GM18505 (cell line): ENCODE data around the gene STRADA.
"Not testable (repeated sequence)": the region's sequence is repeated elsewhere in the genome, so short reads cannot be mapped to it uniquely, and the experiment has no call there.

Experiments
- ATAC-seq: cut with Tn5 transposase; IDR thresholded peaks from one replicate; pipeline ENCODE4 v1.9.1; 2021; ENCODE audit not compliant: unreplicated experiment
- POLR2A ChIP-seq: IDR thresholded peaks from 4 replicates; pipeline ENCODE4 v1.6.1; 2011; ENCODE audit warnings: borderline replicate concordance; ENCODE audit not compliant: insufficient read depth, insufficient read length; ENCODE audit errors: extremely low read depth

Gene STRADA

DNA sequence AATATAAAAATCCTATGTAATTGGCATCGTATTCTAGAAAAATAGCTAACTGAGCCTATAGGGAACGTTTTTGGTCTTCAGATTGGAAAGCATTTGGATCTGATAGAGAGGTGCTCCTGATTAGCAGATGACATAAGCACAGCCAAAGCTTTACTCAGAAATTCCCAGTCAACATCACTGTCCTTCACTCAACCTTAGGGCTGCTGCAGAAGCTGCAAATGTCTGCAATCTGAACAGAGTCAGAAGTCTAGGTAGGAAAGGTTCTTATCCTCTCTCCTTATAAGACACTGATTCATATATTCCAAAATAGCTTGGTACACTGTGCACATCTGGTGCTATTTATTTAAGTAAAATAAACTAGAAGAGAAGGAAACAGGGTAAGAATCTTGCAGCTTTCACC is 19.2 kb downstream of the STRADA start:
- no peak for TF ChIP-seq POLR2A
- no peak for ATAC-seq

DNA sequence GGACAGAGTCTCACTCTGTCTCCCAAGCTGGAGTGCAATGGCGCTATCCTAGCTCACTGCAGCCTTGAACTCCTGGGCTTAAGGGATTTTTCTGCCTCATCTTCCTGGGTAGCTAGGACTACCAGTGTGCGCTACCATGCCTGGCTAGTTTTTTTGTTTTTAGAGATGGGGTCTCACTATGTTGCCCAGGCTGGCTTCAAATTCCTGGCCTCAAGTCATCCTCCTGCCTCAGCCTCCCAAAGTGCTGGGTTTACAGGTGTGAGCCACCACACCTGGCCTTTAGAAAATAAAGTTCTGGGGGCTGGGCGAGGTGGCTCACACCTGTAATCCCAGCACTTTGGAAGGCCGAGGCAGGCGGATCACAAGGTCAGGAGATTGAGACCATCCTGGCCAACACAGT is 21.4 kb downstream of the STRADA start:
- ATAC-seq = not testable (repeated sequence)

DNA sequence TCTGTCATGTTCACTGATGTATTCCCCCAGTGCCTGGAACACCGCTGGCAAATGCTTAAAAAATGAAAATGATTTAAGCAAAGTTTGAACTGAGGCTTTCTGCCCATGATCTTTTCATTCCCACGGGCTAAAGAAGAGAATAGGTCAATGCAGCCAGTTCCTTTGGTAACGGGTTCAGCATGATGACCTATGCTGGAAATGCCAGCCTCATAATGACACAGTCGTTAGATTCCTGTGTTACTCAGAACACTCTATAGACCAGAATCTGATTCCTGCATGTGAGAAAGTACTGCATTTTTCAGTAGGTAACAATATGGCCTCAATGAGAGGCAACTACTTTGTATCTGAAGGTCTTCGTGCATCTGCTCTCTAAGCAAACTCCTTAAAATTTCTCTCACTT is 22.6 kb downstream of the STRADA start:
- no peak for ATAC-seq
- no peak for TF ChIP-seq POLR2A

DNA sequence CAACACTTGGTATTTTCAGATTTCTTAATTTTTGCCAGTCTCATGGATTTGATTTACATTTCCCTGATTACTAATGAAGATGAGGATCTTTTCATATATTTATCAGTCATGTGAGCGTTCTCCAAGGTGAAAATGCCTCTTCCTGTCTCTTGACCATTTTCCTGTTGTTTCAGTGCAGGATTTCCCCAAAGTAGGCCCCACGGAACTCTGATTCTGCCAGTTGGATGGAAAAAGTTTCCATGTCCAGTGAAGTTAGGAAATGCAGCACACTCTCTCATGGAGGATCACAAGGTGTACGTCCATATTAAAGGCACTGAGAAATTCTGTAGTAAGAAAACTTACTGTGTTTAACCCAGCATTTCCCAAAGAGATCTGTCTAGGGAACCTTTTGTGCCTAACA is 25.2 kb downstream of the STRADA start:
- ATAC-seq = no peak
- no peak for TF ChIP-seq POLR2A

DNA sequence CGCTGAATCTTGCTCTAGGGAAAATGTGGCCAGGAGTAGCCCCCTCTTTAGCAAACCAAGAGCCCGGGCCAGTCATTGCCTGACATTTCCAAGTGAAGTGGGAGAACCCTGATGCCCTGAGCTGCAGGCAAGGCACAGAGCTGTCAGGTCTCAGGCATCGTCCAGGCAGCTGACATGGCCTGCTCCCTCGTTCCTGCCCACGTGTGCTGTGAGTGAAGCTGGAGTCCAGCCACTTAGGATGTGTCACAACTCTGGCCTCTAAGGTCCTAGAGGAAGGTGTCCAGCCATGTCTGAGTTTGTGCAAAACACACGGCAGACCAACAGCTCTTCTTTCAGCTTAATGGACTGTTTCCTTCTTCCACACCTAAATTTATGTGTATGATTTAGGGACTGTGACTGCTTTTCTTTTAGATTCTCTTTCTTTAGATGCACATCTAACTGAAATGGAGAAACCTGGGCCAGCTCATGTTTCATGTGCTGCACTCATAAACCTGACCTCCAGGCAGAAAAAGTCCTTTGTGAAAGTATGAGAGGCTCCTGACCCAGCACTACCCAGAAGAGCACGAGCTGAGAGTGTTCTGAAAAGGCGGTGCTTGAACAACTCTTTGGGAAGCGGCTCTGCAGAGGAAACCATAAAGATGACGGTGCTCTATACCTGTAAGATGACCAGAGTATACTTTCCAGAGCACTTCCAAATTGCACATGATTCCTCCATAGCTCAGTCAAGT is 26.9 kb downstream of the STRADA start:
- no peak for TF ChIP-seq POLR2A
- ATAC-seq = no peak

DNA sequence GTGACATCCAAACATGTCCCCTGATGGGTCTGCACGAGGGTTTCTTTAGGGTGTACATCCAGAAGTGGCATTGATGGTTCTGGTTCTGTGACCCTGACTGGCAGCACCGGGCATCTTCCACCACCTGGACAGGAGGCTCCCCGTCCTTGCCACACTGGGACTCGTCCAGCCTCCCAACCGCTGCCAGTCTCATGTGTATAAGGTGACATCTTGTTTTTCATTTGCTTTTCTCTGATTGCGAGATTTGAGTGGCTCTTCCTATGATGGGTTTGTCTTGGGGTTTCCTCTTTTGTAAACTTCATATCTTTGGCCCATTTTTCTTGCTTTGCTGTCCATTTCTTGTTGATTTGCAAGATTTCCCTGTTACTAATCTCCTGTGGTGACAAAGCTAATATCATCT is 32.5 kb downstream of the STRADA start:
- ATAC-seq = no peak
- TF ChIP-seq POLR2A = no peak

DNA sequence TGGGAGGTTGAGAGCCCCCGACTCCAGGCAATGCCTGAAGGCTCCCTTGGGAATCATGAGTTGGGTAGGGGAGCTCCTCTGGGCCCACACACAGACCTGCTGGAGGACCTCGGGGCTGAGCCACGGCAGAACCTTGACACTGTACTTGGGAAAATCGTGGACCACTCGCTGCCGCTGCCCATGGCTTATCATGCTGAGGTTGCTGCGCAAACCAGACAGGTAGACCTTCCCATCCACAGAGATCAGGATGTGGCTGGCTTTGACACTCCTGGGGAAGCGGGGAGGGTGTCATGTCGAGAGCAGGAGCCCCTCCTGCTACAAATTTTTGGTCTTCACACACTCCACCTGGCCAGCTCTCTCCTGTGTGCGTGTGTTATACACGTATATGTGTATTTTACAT is 34.4 kb downstream of the STRADA start:
- TF ChIP-seq POLR2A = no peak
- ATAC-seq = no peak

DNA sequence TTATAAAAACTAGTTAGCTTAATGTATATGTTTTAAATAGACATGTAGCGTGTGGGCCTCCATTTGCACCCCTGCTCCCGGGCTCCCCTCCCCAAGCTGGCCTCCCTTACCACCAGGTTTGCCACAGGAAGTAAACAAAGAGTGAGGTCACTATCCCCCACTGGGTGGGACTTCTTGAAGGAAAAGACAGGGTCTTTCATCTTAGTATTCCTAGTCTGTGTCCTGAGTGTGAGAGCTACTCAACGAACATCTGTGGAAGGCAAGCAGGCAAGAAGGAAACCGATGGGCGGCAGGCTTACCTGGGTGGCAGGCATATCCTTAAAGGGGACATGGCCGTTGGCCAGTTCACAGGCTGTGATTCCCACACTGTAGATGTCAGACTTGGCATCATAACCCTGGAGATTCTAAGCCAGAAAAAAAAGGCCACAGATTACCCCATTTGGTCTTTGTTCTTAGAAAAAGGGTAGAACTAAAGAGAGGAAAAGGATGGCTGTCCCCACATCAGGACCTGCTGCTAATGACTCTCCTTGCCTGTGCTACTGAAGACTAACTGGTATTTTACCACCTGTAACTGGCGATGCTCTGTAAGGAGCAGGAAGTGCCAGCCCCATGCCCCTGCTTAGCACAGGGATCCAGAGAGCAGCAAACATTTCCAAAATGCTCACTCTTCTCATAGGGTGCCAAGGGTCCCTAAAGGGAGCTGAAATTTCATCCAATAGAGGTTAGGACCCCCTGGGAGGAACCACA is 35.1 kb downstream of the STRADA start:
- ATAC-seq = no peak
- no peak for TF ChIP-seq POLR2A

DNA sequence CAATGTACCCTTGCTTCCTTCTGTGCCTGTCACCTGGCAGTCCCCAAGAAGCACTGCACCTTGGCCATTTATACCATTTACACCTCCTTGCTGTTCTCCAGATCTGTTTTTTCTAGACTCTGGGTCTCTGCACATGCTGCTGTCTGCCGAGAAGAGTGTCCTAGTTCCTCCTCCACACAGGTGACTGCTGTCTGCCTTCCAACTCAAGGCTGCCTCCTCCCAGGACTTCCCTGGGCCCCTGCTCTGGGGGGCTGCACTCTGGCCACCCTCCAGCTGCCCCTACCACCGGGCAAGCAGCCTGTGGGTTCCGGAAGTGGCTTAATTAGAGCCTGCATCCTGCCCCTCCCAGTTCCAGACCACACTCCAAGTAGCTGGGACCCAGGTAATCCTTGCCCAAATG is 35.9 kb downstream of the STRADA start:
- TF ChIP-seq POLR2A = no peak
- ATAC-seq = no peak

DNA sequence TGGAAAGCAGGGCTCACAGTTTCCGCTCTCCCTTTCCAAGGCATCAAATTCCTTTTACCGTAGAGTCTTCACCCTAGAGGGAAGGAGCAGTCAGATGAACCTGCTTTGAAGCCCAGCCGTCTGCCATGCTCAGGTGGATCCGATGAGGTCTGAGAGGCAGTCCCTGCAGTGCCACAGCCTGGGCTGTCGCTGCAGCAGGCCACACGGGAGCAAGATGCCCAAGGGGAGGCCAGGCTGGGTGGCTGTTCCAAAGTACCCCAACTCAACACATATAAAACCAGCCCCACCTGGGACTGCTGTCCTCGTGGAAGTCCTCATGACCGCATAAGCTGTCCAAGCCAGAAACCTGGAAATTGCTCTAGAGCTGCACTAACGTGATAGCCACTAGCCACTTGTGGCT is 36.8 kb downstream of the STRADA start:
- no peak for ATAC-seq
- TF ChIP-seq POLR2A = no peak

DNA sequence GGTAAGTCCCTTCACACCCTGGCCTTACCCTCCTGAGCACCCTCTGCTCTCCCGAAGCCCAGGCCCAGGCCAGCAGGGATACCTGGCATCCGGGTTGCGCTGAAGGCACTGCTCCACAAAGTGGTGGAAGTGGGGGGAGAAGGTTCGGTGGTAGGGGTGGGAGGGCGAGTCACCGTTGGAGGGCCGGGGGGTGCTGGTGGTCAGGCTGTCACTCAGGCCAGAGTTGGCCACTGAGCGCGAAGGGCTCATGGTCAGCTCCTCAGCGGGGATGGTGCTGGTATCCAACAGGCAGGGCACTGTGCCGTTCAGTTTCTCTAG is 37.4 kb downstream of the STRADA start:
- no peak for ATAC-seq
- TF ChIP-seq POLR2A = no peak

DNA sequence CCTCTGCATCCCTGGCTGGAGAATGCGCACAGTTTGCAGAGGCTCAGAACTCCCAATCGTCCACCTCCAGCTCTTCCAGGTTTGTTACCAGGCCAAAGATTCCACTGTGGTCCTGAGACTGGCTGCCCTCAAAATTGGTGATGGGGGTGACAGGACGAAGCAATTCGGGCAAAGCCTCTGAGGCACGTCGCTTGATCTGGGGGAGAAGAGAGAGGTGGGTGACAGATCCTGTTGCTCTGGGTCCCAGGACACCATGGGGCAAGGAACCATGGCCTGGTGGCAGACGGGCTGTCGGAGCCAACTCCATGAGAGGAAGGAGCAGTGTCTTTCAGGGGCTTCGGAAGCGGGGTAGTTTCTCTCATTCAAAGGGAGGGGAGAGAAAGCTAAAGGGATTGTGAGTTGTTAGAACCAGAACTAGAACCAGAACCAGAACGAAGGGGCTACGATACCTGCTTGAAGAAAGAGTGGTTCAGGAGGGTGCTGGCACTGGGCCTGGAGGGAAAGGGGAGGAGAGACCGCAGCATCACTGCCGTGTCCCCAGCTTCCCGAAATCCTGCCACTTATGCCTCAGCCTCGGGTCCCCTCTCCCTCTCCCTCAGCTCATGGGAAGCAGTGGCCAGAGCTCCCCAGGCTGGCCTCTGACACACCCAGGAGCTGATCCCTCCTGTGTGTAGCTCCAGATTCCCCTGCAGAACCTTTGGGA is 37.9 kb downstream of the STRADA start:
- no peak for ATAC-seq
- TF ChIP-seq POLR2A = no peak

DNA sequence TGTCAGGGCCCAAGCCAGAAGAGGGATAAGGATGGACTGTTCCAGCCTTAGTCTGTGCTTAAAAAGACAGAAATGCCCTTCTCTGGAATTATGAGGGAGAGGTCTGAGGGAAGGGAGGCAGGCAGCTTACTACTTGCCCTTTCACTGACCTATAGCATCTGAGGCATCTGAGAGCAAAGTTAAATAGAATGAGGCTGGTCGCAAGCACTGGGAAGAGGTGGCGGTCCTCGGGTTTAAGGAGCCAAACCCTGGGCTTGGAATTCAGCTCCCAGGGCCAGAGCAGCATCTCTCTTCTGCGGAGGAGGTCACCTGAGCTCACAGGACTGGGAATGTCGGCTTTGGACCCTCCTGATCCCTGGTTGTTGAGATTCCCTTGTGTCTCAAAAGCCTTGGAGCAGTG is 38.6 kb downstream of the STRADA start:
- no peak for ATAC-seq
- TF ChIP-seq POLR2A = no peak

DNA sequence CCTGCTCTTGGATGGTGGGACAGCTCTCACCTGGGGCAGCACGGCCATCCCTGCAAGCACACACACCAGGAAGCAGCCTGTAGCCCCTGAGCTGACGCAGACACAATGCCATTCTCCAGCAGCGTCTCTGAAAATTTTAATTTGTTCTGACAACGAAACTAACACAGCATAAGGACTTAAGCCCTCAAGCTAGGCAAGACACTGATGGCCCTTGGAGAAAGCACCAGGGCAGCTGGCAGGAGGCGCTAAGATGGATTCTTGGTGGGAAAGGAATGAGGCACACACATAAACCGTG is 38.9 kb downstream of the STRADA start:
- no peak for TF ChIP-seq POLR2A
- no peak for ATAC-seq

DNA sequence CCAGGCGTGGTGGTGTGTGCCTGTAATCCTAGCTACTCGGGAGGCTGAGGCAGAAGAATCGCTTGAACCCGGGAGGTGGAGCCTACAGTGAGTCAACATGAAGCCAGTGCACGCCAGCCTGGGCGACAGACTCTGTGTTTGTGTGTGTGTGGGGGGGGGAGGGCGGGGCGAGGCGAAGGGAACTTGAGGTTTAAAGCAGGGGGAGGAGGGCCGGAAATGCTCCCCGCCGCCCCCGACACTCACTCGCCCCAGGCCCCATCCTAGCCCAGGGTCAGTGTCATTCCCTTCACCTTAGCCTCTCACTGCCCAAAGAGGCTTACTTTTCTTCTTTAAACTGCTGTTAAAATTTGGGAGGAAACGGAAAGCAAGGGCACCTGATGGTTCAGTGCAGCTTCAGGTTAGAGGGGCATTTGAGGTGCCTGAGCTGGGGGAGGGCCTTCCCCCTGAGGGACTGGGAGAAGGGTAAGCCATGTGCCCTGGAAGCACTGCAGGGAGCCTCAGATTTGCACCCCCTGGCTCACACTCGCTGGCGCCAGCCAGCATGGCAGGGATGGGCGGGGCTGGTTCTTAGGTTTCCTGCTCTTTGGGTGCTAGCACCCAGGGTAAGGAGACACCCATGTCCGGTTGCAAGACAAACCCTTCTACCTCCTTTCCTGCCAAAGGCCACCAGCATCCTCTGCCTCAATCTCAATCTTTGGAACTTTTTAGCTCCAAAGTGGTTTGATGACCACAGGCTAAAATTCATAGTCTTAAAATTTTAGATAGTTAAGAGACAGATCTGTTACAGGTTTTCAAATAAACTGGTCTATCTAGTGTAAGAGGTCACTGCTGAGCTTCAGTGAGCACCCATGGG is 39.5 kb downstream of the STRADA start:
- ATAC-seq = no peak
- TF ChIP-seq POLR2A = peak; percentile 31
